Measurements from ENCODE around the gene TOP2A. TPM values are rescaled to one million over a fixed set of nuclear protein-coding genes. Genes with fewer than 3 reads are reported as not detected.

TOP2A gene
- total RNA-seq, 1 experiment from 2014 or later, result 235 TPM

DNA sequence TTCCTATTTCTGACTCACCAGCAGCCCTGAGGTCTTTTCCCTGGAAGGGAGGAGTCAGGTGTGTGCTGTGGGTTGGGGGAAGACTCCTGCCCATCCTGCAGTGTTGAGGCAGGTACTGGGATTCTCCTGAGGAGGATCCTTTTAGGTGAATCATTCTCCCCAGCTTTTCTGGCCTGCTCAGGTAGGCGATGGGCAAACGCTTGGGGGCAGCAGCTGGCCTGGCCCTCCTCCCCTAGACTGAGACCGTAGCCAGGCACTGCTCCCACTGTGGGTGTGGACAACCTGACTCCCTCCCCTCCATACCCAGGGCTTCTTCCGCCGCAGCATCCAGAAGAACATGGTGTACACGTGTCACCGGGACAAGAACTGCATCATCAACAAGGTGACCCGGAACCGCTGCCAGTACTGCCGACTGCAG, 68.2 kb downstream of the TOP2A start:
- DNase-seq, result no peak
- Histone ChIP-seq H3K4me2 (no peak overlapping the region), H3K9me3 (ENCODE audit: insufficient read depth, low read depth) (no peaks in the 10 kb centered on the region), H3K36me3 (ENCODE audit: low read depth) (no peaks in the 10 kb centered on the region), H3F3A (ENCODE audit: insufficient read depth, low read depth) (peaks cover 16% of the 10 kb centered on the region; the same call in 1 of the 2 replicates), H3K4me1 (replicated peaks; ENCODE audit: insufficient read depth) (peaks cover 15% of the 10 kb centered on the region), H3K79me2 (ENCODE audit: low read depth) (peaks cover 10% of the 10 kb centered on the region; the same call in 1 of the 2 replicates), H3K4me3 (no peak overlapping the region), H4K20me1 (ENCODE audit: insufficient read depth) (no peaks in the 10 kb centered on the region; the same call in 1 of the 2 replicates), H3K9me2 (ENCODE audit: insufficient read depth) (no peaks in the 10 kb centered on the region), H3K27me3 (ENCODE audit: insufficient read depth, low read depth) (no peaks in the 10 kb centered on the region), H2AFZ (no peak overlapping the region), H3K27ac (no peak overlapping the region)
- BruUV-seq (replicated peaks), result no TSS peak
- intact Hi-C loops (cut with micrococcal nuclease; ENCODE audit: unreplicated experiment), result no loop called here
- TF ChIP-seq, protein P1, sequence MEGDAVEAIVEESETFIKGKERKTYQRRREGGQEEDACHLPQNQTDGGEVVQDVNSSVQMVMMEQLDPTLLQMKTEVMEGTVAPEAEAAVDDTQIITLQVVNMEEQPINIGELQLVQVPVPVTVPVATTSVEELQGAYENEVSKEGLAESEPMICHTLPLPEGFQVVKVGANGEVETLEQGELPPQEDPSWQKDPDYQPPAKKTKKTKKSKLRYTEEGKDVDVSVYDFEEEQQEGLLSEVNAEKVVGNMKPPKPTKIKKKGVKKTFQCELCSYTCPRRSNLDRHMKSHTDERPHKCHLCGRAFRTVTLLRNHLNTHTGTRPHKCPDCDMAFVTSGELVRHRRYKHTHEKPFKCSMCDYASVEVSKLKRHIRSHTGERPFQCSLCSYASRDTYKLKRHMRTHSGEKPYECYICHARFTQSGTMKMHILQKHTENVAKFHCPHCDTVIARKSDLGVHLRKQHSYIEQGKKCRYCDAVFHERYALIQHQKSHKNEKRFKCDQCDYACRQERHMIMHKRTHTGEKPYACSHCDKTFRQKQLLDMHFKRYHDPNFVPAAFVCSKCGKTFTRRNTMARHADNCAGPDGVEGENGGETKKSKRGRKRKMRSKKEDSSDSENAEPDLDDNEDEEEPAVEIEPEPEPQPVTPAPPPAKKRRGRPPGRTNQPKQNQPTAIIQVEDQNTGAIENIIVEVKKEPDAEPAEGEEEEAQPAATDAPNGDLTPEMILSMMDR (conservative IDR thresholded peaks at IDR 0.05), result no peak
- no peak for TF ChIP-seq EZH2 (IDR thresholded peaks at IDR 0.05; ENCODE audit: low read depth)
- POLR2A ChIA-PET (ENCODE audit: unreplicated experiment), result no interaction called here
- CTCF ChIA-PET, result no interaction called here

DNA sequence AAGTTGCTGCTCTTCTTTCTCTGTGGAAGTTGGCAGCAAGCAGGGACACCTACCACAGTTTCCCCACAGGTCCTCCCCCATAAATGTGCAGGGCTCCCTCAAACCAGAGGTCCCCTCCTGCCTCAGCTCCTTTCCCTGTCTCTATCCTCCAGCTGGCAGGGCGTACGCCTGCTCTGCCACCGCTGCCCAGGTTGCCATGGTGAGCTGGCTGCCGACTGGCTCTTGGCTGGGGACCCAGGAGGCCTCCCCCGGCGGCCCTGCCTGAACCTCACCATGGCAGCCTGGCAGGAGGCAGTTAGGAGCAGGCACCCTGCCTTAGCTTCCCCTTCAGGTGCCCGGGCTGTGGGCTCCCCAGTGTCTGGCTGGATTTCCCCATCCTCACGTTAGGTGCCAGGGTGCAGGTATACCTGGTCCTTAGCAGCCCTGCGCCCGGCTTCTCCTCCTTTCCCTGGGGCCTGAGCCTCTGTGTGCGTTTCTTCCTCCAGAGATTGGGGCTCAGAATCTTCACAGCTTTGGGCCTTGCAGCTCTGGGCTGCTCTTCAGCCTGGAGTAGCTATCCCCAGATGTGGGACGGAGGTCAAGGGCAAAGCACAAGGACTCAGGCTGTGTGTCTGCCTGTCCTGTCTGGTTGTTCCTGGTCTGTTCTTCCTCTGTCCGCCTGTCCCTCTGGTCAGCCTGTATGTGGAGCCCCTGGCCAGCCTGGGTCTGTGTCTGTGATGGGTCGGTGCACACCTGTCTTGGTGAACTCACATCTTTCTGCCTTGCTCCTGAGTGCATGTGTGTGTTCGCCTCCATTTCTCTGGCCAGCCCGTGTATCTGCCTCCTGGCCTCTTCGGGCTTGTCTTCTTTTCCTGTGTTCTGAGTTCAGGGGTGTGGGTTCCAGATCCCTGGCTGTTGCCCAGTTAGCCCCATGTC, 68.9 kb downstream of the TOP2A start:
- Histone ChIP-seq H3K9me3 (ENCODE audit: insufficient read depth, low read depth) (no peaks in the 10 kb centered on the region), H3K27ac (no peak overlapping the region), H3K4me1 (replicated peaks; ENCODE audit: insufficient read depth) (peaks cover 19% of the 10 kb centered on the region), H3K27me3 (ENCODE audit: insufficient read depth, low read depth) (no peaks in the 10 kb centered on the region), H3F3A (ENCODE audit: insufficient read depth, low read depth) (peaks cover 17% of the 10 kb centered on the region; the same call in 1 of the 2 replicates), H3K9me2 (ENCODE audit: insufficient read depth) (no peaks in the 10 kb centered on the region), H3K4me2 (no peak overlapping the region), H3K4me3 (no peak overlapping the region), H3K79me2 (ENCODE audit: low read depth) (peaks cover 17% of the 10 kb centered on the region; the same call in 1 of the 2 replicates), H2AFZ (no peak overlapping the region), H3K36me3 (ENCODE audit: low read depth) (no peaks in the 10 kb centered on the region), H4K20me1 (ENCODE audit: insufficient read depth) (no peaks in the 10 kb centered on the region; the same call in 1 of the 2 replicates)
- intact Hi-C loops (cut with micrococcal nuclease; ENCODE audit: unreplicated experiment), result no loop called here
- TF ChIP-seq, protein P1 (conservative IDR thresholded peaks at IDR 0.05), result no peak
- TF ChIP-seq EZH2 (IDR thresholded peaks at IDR 0.05; ENCODE audit: low read depth), result no peak
- POLR2A ChIA-PET (ENCODE audit: unreplicated experiment), result interaction anchor here (0.7 kb wide), 1 partner anchor 36 kb away, joined by 3 read pairs; no protein-coding TSS in a partner anchor
- CTCF ChIA-PET, result no interaction called here
- no TSS peak for BruUV-seq (replicated peaks)
- no peak for DNase-seq

DNA sequence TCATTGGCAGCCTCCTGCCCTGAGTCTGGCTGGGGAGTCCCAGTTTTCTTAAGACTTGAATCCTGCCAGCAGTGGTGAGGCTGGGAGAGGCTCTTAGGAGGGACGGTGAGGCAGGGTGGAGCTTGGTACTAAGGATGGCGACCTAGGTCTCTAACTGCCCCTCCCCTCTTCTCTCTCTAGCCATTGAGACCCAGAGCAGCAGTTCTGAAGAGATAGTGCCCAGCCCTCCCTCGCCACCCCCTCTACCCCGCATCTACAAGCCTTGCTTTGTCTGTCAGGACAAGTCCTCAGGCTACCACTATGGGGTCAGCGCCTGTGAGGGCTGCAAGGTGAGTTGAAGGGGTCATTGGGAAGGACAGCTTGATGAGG, 69.6 kb downstream of the TOP2A start:
- CTCF ChIA-PET, result no interaction called here
- no peak overlapping the region for H3K4me2 ChIP-seq
- intact Hi-C loops (cut with micrococcal nuclease; ENCODE audit: unreplicated experiment), result no loop called here

More for the DNA sequence above, 69.6 kb downstream of the TOP2A start:
- TF ChIP-seq, protein P1 (conservative IDR thresholded peaks at IDR 0.05), result no peak
- no peak for TF ChIP-seq EZH2 (IDR thresholded peaks at IDR 0.05; ENCODE audit: low read depth)
- no TSS peak for BruUV-seq (replicated peaks)
- Histone ChIP-seq H3K4me1 (replicated peaks; ENCODE audit: insufficient read depth) (peaks cover 13% of the 10 kb centered on the region), H3K27me3 (ENCODE audit: insufficient read depth, low read depth) (no peaks in the 10 kb centered on the region), H3F3A (ENCODE audit: insufficient read depth, low read depth) (peaks cover 11% of the 10 kb centered on the region; the same call in 1 of the 2 replicates), H3K9me2 (ENCODE audit: insufficient read depth) (no peaks in the 10 kb centered on the region), H3K4me3 (no peak overlapping the region), H3K79me2 (ENCODE audit: low read depth) (peaks cover 24% of the 10 kb centered on the region), H3K9me3 (ENCODE audit: insufficient read depth, low read depth) (no peaks in the 10 kb centered on the region), H3K36me3 (ENCODE audit: low read depth) (no peaks in the 10 kb centered on the region), H2AFZ (no peak overlapping the region), H3K27ac (no peak overlapping the region), H4K20me1 (ENCODE audit: insufficient read depth) (no peaks in the 10 kb centered on the region; the same call in 1 of the 2 replicates)
- POLR2A ChIA-PET (ENCODE audit: unreplicated experiment), result interaction anchor here (0.7 kb wide), 1 partner anchor 36 kb away, joined by 3 read pairs; no protein-coding TSS in a partner anchor
- DNase-seq, result no peak
